Activated CD8-positive, alpha-beta memory T cell treated with anti-CD3 and anti-CD28 coated beads for 24 hours (primary cell): ENCODE measurements around the gene GPLD1.
A peak's percentile ranks its signal among the peaks of the same experiment; 100 is the strongest.
"Not testable (repeated sequence)": the region's sequence is repeated elsewhere in the genome, so short reads cannot be mapped to it uniquely, and the experiment has no call there.

Experiments used
- DNase-seq: peaks from one replicate; pipeline ENCODE4 v3.0.0-alpha.2; 2020

The GPLD1 gene

GRCh38 chr6:24408719-24409410 lies 80.5 kb downstream of the GPLD1 start:
- DNase-seq, result no peak

DNA sequence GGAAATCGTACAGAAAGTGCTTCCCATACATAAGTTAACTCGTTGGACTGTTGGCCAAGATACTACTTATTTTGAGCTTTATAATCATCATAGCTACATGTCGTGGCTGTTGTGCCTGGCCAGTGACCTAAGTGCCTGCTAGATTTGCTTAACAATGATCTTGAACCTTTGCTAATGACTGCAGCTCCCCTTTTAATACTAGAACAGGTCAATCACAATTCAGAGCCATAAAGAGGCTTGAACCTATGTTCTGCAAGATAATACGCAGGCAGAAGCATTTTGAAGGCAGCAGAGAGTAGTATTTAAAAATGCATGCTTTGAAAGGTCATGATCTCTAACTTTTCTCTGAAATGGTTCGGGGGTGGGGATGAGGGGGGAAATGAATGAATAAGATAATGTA lies 84.1 kb downstream of the GPLD1 start:
- no peak for DNase-seq

DNA sequence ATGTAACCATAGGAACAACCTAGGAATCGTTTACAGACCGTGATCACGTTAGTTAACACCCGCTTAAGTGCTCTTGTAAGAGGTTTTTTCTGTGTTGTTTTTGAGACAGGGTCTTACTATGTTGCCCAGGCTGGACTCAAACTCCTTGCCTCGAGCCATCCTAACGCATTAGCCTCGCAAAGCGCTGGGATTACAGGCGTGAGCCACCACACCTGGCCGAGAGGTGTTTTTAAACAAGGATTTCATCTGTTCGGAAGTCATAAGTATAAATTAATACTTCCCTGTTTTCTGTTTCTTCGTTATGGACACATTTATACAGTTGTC lies 85.9 kb downstream of the GPLD1 start:
- no peak for DNase-seq

GRCh38 chr6:24402697-24403500 lies 86.5 kb downstream of the GPLD1 start, which contains the start of gene MRS2:
MRS2 (plus strand) TSS chr6:24402936; CDS start chr6:24403047, 111 bp downstream.
- DNase-seq, result peak; percentile 89

DNA sequence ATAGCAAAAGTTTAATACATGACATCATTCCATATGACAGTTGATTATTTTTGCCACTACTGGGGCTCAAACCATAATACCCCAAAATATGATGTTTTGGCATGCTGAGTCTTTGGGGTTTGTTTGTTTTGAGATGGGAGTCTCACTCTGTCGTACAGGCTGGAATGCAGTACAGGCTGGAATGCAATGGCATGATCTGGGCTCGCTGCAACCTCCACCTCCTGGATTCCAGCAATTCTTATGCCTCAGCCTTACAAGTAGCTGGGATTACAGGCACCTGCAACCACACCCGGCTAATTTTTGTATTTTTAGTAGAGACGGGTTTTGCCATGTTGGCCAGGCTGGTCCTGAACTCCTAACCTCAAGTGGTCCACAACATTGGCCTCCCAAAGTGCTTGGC lies 87.9 kb downstream of the GPLD1 start:
- no peak for DNase-seq

GRCh38 chr6:24400045-24401039 lies 89.0 kb downstream of the GPLD1 start:
- not testable (repeated sequence) for DNase-seq

GRCh38 chr6:24397631-24398030 lies 91.7 kb downstream of the GPLD1 start:
- no peak for DNase-seq

DNA sequence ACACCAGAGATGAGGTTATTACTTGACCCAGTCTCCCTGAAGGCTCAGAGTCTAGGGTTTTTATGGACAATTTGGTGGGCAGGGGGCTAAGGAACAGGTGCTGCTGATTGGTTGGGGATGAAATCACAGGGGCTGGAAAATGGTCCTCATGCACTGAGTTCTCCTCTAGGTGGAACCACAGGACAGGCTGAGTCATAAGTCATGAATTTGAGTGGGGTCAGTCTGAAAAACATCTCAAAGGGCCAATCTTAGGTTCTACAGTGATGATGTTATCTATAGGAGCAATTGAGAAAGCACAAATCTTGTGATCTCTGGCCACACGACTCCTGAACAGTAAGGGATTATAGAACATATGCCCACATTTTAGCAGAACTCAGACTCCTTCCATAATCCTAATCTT lies 92.6 kb downstream of the GPLD1 start:
- DNase-seq, result no peak

- no peak for DNase-seq
Observed at GRCh38 chr6:24394780-24395437, 94.5 kb downstream of the GPLD1 start.

DNA sequence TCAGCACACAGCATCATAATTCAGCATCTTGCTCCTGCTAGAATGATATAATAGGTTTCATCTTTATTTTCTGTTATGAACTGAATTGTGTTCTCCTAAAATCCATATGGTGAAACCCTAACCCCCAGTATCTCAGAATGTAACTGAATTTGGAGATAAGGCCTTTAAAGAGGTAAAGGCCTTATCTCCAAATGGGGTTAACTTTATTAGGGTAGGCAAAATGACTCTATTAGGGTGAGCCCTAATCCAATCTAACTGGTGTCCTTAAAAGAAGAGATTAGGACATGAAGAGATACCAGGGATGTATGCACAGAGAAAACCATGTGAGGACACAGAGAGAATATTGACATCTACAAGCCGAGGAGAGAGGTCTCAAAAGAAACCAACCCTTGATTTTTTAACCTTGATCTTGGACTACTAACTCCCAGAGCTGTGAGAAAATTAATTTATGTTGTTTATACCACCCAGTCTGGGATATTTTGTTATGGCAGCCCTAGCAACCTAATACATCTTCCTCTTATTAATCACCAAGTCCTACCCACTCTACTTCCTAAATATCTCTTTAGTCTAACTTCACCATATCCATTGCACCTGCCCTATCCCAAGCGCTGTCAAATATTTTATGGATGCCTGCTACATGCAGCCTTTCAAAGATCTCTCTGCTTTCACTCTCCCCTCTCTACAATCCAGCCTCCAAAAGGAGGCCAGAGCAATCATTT lies 95.2 kb downstream of the GPLD1 start:
- no peak for DNase-seq

GRCh38 chr6:24391756-24392405 lies 97.5 kb downstream of the GPLD1 start:
- no peak for DNase-seq

- no peak for DNase-seq
Observed at GRCh38 chr6:24391208-24391607, 98.2 kb downstream of the GPLD1 start.

- no peak for DNase-seq
Observed at GRCh38 chr6:24387818-24388217, 101.6 kb downstream of the GPLD1 start.

DNA sequence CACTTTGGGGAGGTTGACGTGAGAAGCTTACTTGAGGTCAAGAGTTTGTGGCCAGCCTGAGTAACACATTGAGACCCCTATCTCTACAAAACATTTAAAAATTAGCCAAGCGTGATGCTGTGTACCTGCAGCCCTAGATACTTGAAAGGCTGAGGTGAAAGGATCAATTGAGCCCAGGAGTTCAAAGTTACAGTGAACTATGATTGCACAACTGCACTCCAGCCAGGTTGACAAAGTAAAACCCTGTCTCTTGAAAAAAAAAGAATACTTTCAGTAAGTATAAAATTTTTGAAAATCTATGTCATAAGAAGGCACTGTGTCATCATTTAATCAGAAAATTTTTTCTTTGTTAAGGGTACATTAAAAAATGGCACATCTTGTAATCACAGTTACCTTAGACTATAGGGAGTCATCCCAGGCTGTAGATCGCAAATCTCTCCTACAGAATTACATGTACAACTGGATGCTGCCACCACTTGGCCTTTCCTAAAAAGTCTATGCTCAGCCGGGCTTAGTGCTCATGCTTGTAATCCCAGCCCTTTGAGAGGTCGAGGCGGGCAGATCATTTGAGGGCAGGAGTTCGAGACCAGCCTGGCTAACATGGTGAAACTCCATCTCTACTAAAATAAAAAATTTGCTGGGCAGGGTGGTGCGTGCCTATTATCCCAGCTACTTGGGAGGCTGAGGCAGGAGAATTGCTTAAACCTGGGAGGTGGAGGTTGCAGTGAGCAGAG lies 103.7 kb downstream of the GPLD1 start:
- no peak for DNase-seq

GRCh38 chr6:24384369-24385130 lies 104.8 kb downstream of the GPLD1 start:
- DNase-seq, result not testable (repeated sequence)

GRCh38 chr6:24382891-24383494 lies 106.4 kb downstream of the GPLD1 start:
- DNase-seq, result not testable (repeated sequence)

DNA sequence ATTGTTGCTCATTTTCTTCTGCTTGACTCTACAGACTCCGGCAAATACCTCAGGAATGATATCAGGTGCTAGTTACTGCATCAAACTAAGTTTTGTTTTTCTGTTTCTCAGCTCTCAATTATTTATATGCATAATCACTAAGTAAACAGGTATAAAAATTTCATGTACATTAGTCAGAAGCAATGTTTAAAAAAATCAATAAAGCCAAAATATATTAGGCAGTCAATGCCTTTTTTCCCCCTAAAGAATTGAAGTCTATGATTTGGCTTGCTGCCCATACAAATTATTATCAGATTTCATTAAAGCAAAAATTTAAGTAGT lies 107.2 kb downstream of the GPLD1 start:
- no peak for DNase-seq

DNA sequence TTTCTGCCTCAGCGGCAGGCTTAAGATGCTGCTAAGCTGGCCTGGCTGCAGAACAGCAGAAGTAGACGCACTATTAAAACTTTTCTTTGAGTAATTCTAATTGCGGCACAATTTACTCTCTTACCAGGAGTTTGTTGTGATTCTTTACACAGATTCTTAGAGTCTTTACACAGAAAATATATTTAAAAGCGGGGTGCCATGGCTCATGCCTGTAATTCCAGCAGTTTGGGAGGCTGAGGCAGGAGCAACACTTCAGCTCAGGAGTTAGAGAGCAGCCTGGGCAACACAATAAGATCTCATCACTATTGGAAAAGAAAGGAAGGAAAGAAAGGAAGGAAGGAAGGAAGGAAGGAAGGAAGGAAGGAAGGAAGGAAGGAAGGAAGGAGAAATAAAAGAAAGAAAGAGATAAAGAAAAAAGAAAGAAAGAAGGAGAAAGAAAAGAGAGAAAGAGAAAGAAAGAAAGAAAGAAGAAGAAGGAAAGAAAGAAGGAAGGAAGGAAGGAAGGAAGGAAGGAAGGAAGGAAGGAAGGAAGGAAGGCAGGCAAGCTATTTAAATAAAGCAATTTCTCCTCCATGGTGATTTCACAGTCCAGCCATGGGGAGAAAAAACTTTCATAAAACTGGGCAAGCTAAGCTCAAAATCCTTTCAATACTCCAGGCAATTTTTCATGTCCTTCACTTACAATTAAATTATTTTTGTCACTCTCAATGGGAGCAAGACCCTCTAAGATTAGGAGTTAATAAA lies 107.7 kb downstream of the GPLD1 start:
- DNase-seq, result no peak
